HEK293T (cell line): ENCODE measurements around the gene TMEM106C.

Experiments used
- CTCF ChIA-PET: fragments of 350-600 bp; formaldehyde crosslinking; extraction: SDS; loops from one replicate; lab custom pipeline; 2021; ENCODE audit warnings: antibody characterized with exemption, inconsistent platforms; lab: Yijun Ruan, JAX
- POLR2A ChIA-PET: fragments of 350-600 bp; formaldehyde crosslinking; extraction: SDS; loops from one replicate; lab custom pipeline; 2020; ENCODE audit warnings: antibody characterized with exemption, inconsistent platforms; lab: Yijun Ruan, JAX
- DNase-seq: peaks from one replicate; pipeline ENCODE4 v3.0.0; 2012; ENCODE audit warnings: mixed read lengths; ENCODE audit errors: extremely low spot score
- ARNT ChIP-seq: fragments of 450-650 bp; IDR thresholded peaks from 2 replicates; pipeline ENCODE4 v1.6.1; 2017; ENCODE audit warnings: mild to moderate bottlenecking
- BHLHE40 ChIP-seq: fragments of 450-650 bp; IDR thresholded peaks from 2 replicates; pipeline ENCODE4 v1.6.1; 2016; ENCODE audit warnings: mild to moderate bottlenecking, moderate library complexity, borderline replicate concordance
- CTBP1 ChIP-seq: fragments of 450-650 bp; IDR thresholded peaks from 2 replicates; pipeline ENCODE4 v1.6.1; 2016; ENCODE audit warnings: borderline replicate concordance
- ELF4 ChIP-seq: fragments of 450-650 bp; IDR thresholded peaks from 2 replicates; pipeline ENCODE4 v1.6.1; 2017; ENCODE audit warnings: antibody characterized with exemption
- FOXA1 ChIP-seq: fragments of 450-650 bp; IDR thresholded peaks from 2 replicates; pipeline ENCODE4 v1.6.1; 2016; ENCODE audit warnings: mild to moderate bottlenecking
- FOXK2 ChIP-seq: fragments of 450-650 bp; IDR thresholded peaks from 2 replicates; pipeline ENCODE4 v1.6.1; 2016; ENCODE audit warnings: mild to moderate bottlenecking
- FOXM1 ChIP-seq: fragments of 450-650 bp; IDR thresholded peaks from 2 replicates; pipeline ENCODE4 v1.6.1; 2017; ENCODE audit warnings: mild to moderate bottlenecking, borderline replicate concordance
- HDGF ChIP-seq: fragments of 450-650 bp; IDR thresholded peaks from 2 replicates; pipeline ENCODE4 v1.6.1; 2017; ENCODE audit warnings: antibody characterized with exemption, borderline replicate concordance
- L3MBTL2 ChIP-seq: fragments of 450-650 bp; conservative IDR thresholded peaks from 2 replicates; pipeline ENCODE4 v1.6.1; 2016; ENCODE audit warnings: mild to moderate bottlenecking
- LEF1 ChIP-seq: fragments of 450-650 bp; IDR thresholded peaks from 2 replicates; pipeline ENCODE4 v1.6.1; 2017; ENCODE audit warnings: mild to moderate bottlenecking, borderline replicate concordance
- NFRKB ChIP-seq: fragments of 450-650 bp; IDR thresholded peaks from 2 replicates; pipeline ENCODE4 v1.6.1; 2016; ENCODE audit warnings: mild to moderate bottlenecking, moderate library complexity
- PKNOX1 ChIP-seq: fragments of 450-650 bp; IDR thresholded peaks from 2 replicates; pipeline ENCODE4 v1.6.1; 2016
- SP1 ChIP-seq: fragments of 450-650 bp; IDR thresholded peaks from 2 replicates; pipeline ENCODE4 v1.6.1; 2017
- SUZ12 ChIP-seq: fragments of 450-650 bp; IDR thresholded peaks from 2 replicates; pipeline ENCODE4 v1.6.1; 2016; ENCODE audit warnings: mild to moderate bottlenecking
- TARDBP ChIP-seq: fragments of 450-650 bp; IDR thresholded peaks from 2 replicates; pipeline ENCODE4 v1.6.1; 2016
- ZNF384 ChIP-seq: fragments of 450-650 bp; IDR thresholded peaks from 2 replicates; pipeline ENCODE4 v1.6.1; 2016

The TMEM106C gene

GRCh38 chr12:47997321-47997720 is 33.9 kb downstream of the TMEM106C start:
- TF ChIP-seq SUZ12, result no peak
- TF ChIP-seq BHLHE40, result no peak
- TF ChIP-seq SP1, result no peak
- TF ChIP-seq ZNF384, result no peak
- no peak for TF ChIP-seq NFRKB
- no peak for TF ChIP-seq FOXM1
- no peak for TF ChIP-seq HDGF
- TF ChIP-seq FOXK2, result no peak
- no peak for TF ChIP-seq FOXA1
- TF ChIP-seq L3MBTL2, result no peak
- no peak for TF ChIP-seq ARNT
- no peak for TF ChIP-seq CTBP1
- TF ChIP-seq LEF1, result no peak
- no peak for TF ChIP-seq PKNOX1
- TF ChIP-seq ELF4, result no peak
- TF ChIP-seq TARDBP, result no peak
- CTCF ChIA-PET, result no interaction called here
- POLR2A ChIA-PET, result no interaction called here
- DNase-seq, result no peak

GRCh38 chr12:47999816-48000215 is 36.4 kb downstream of the TMEM106C start:
- DNase-seq, result no peak
- TF ChIP-seq SP1 (no peak), L3MBTL2 (no peak), HDGF (no peak), FOXK2 (no peak), NFRKB (no peak)
- ChIA-PET CTCF (no interaction called here), POLR2A (no interaction called here)

GRCh38 chr12:48000878-48001504 is 37.6 kb downstream of the TMEM106C start:
- peak; percentile 73 for DNase-seq
- ChIA-PET POLR2A (no interaction called here), CTCF (no interaction called here)
- TF ChIP-seq L3MBTL2 (peak; percentile 70), HDGF (no peak)

- DNase-seq, result peak; percentile 76
Measured at GRCh38 chr12:48001505-48002413, 38.4 kb downstream of the TMEM106C start.

GRCh38 chr12:48002414-48002730 is 39.0 kb downstream of the TMEM106C start:
- CTCF ChIA-PET, result no interaction called here
- TF ChIP-seq CTBP1 (no peak), FOXM1 (no peak), NFRKB (no peak), TARDBP (no peak), SUZ12 (no peak)
- POLR2A ChIA-PET, result interaction anchor here (0.9 to 1.2 kb wide), 3 partner anchors 26 to 155 kb away, joined by 3 to 4 read pairs (median 3); partner anchors contain the start of genes ASB8 and VDR
- DNase-seq, result no peak

More at GRCh38 chr12:48001505-48002413, 38.4 kb downstream of the TMEM106C start:
- ChIA-PET CTCF (no interaction called here), POLR2A (interaction anchor here (0.9 to 1.2 kb wide), 3 partner anchors 26 to 156 kb away, joined by 3 to 4 read pairs (median 3); partner anchors contain the start of genes ASB8 and VDR)
- TF ChIP-seq FOXK2 (no peak), ZNF384 (no peak), NFRKB (no peak), BHLHE40 (no peak), ARNT (no peak), L3MBTL2 (no peak), FOXM1 (no peak)

GRCh38 chr12:48002773-48003218 is 39.4 kb downstream of the TMEM106C start:
- peak; percentile 52 for DNase-seq
- CTCF ChIA-PET, result no interaction called here
- POLR2A ChIA-PET, result interaction anchor here (0.9 to 1.2 kb wide), 3 partner anchors 27 to 155 kb away, joined by 3 to 4 read pairs (median 3); partner anchors contain the start of genes ASB8 and VDR
- TF ChIP-seq SP1 (no peak), CTBP1 (no peak), PKNOX1 (peak; percentile 76), LEF1 (no peak), L3MBTL2 (peak; percentile 91)
